HG03045 (cell line): Measurements from ENCODE around the gene SLX4.

ENCODE experiments used
- ATAC-seq: cut with Tn5 transposase; IDR thresholded peaks from one replicate; pipeline ENCODE4 v1.9.1; 2021; ENCODE audit warnings: mild to moderate bottlenecking, moderate library complexity; ENCODE audit not compliant: unreplicated experiment

Gene SLX4

GRCh38 chr16:3561626-3562025, 49.8 kb downstream of the SLX4 start:
- ATAC-seq, result no peak

- ATAC-seq, result no peak
Observed at GRCh38 chr16:3554351-3554928, 57.0 kb downstream of the SLX4 start.

- ATAC-seq, result no peak
Observed at GRCh38 chr16:3553138-3553923, 58.1 kb downstream of the SLX4 start.

- no peak for ATAC-seq
Observed at GRCh38 chr16:3550851-3551847, 60.3 kb downstream of the SLX4 start.

GRCh38 chr16:3549906-3550305, 61.5 kb downstream of the SLX4 start:
- ATAC-seq, result no peak

GRCh38 chr16:3548859-3549258, 62.5 kb downstream of the SLX4 start:
- ATAC-seq, result no peak

GRCh38 chr16:3548445-3548844, 63.0 kb downstream of the SLX4 start:
- ATAC-seq, result no peak

GRCh38 chr16:3546986-3547682, 64.3 kb downstream of the SLX4 start:
- ATAC-seq, result no peak

GRCh38 chr16:3542601-3543373, 68.6 kb downstream of the SLX4 start:
- no peak for ATAC-seq

GRCh38 chr16:3541527-3542155, 69.8 kb downstream of the SLX4 start:
- ATAC-seq, result no peak

GRCh38 chr16:3538222-3538621, 73.2 kb downstream of the SLX4 start:
- no peak for ATAC-seq

- no peak for ATAC-seq
Observed at GRCh38 chr16:3536851-3537250, 74.6 kb downstream of the SLX4 start.

GRCh38 chr16:3536271-3536731, 75.1 kb downstream of the SLX4 start:
- ATAC-seq, result no peak

- no peak for ATAC-seq
Observed at GRCh38 chr16:3534126-3534525, 77.3 kb downstream of the SLX4 start.

GRCh38 chr16:3532741-3533140, 78.7 kb downstream of the SLX4 start:
- no peak for ATAC-seq
